Erythroblast (primary cell): ENCODE data around the gene ARL2.

ENCODE experiments used
- GATA1 ChIP-seq: IDR thresholded peaks from 2 replicates; pipeline ENCODE4 v1.6.1; 2011; ENCODE audit warnings: low read depth, mild to moderate bottlenecking, control low read depth, low read length, moderate library complexity
- POLR2A ChIP-seq: IDR thresholded peaks from 2 replicates; pipeline ENCODE4 v1.6.1; 2011; ENCODE audit warnings: mild to moderate bottlenecking, low read length

GRCh38 chr11:65032216-65032615 lies 18.3 kb downstream of the ARL2 start:
- TF ChIP-seq POLR2A (no peak), GATA1 (no peak)
